Gastroesophageal sphincter (tissue), 3 donors: ENCODE measurements around the gene PRDM5.

ENCODE experiments used
- EP300 ChIP-seq: sonication (generic); formaldehyde crosslinking; IDR thresholded peaks from one replicate; pipeline ENCODE4 v1.6.1; 2017; ENCODE audit warnings: antibody characterized with exemption, mild to moderate bottlenecking
- POLR2A ChIP-seq, 2 donors: fragments of 450-650 bp; IDR thresholded peaks; one replicate each; pipeline ENCODE4 v1.6.1; 2017; ENCODE audit warnings: antibody characterized with exemption in 2 of 2, mild to moderate bottlenecking in 2 of 2, moderate library complexity in 1 of 2
- TF ChIP-seq, protein P1 (sequence below), 4 experiments: fragments of 200-600 bp in 2 of 4; fragments of 450-650 bp in 2 of 4; sonication (generic) in 1 of 4; IDR thresholded peaks; one replicate each; pipeline ENCODE4 v1.5.1; 2017 to 2019; ENCODE audit warnings: antibody characterized with exemption in 4 of 4, mild to moderate bottlenecking in 2 of 4, moderate library complexity in 2 of 4

DNA sequence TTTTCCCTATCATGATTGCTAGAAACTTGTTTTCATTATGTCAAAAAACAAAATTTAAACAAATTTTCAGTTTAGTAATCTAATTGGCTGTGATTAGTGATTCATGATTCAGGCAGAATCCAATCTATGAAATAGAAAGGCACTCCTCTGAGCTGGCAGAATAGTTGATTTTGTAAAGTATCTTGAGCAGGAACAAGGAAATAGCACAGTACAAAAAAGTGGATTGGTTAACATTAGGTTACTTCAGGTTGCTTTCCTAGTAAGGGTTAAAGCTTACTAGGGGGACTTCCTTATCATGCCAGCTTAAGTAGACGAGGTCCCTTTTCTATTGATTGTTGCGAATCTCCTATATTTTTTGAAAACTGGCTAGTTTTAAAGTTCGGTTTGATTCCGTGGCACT is 43.4 kb upstream of the PRDM5 start:
- TF ChIP-seq, protein P1, sequence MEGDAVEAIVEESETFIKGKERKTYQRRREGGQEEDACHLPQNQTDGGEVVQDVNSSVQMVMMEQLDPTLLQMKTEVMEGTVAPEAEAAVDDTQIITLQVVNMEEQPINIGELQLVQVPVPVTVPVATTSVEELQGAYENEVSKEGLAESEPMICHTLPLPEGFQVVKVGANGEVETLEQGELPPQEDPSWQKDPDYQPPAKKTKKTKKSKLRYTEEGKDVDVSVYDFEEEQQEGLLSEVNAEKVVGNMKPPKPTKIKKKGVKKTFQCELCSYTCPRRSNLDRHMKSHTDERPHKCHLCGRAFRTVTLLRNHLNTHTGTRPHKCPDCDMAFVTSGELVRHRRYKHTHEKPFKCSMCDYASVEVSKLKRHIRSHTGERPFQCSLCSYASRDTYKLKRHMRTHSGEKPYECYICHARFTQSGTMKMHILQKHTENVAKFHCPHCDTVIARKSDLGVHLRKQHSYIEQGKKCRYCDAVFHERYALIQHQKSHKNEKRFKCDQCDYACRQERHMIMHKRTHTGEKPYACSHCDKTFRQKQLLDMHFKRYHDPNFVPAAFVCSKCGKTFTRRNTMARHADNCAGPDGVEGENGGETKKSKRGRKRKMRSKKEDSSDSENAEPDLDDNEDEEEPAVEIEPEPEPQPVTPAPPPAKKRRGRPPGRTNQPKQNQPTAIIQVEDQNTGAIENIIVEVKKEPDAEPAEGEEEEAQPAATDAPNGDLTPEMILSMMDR (IDR thresholded peaks at IDR 0.05) = no peak
- TF ChIP-seq POLR2A (IDR thresholded peaks at IDR 0.05) = no peak
- TF ChIP-seq EP300 = no peak
